ENCODE measurements around the gene ATP13A1. TPM values are rescaled to one million over a fixed set of nuclear protein-coding genes. Genes with fewer than 3 reads are reported as not detected.

The ATP13A1 gene
- total and polyA plus RNA-seq, 7 experiments from 2014 or later: 22.2 to 138 (median 97.7) TPM

DNA sequence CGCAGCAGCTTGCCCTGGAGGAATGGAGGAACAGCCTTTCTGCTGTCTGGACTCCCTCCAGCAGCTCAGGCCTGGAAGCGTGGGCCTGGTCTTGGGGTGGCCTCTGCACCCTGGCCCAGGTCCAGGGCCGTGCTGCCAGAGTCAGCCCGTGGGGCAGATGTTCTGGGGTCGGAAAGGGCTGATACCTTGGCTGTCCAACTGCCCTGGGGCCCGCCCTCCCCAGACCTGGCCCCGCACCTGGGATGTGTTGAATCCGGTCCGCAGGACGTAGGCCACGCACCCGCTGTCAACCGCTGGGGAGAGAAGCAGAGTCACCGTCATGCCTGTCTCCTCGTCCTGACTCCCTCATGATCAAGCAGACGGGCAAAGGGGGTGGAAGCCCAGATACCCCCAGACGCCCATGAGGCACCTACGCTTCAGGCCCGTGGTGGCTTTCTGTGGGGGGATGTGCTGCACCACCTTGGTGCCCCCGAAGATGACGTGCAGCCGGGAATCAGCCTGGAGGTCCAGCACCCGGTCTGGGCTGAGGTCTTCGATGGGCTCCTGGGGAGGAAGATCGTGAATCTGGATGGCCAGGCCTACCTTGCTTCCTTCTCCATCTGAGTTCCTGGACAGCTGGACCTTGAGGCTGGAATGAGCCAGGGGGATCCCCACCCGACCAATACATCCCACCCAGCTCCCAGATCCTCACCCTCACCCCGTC lies 7.7 kb downstream of the ATP13A1 start:
- no peaks in the 10 kb centered on the region for H3K27me3 Mint-ChIP-seq
- H3K9me3 Mint-ChIP-seq: no peaks in the 10 kb centered on the region
- no peak overlapping the region for H3K4me3 ChIP-seq (ENCODE audit: low read length)
- peaks cover 21 to 93% (median 37%) of the 10 kb centered on the region in 3 experiments for H3K36me3 ChIP-seq (ENCODE audit: control insufficient read depth in 2 of 3, insufficient read depth in 3 of 3, low read length in 3 of 3)
- no peaks in the 10 kb centered on the region for H3K4me1 ChIP-seq (ENCODE audit: control insufficient read depth in 2 of 2, insufficient read depth in 2 of 2, low read length in 2 of 2)
- DNase-seq (no peak), ATAC-seq (no peak)
- intact Hi-C loops (cut with micrococcal nuclease): no loop called here
- no peaks in the 10 kb centered on the region for H3K27me3 ChIP-seq (ENCODE audit: control insufficient read depth in 2 of 2, insufficient read depth in 2 of 2, low read length in 2 of 2)
- no peak overlapping the region for H3K27ac Mint-ChIP-seq
- POLR2A ChIA-PET: interaction anchor here (1.5 to 1.9 kb wide), 2 partner anchors 12 to 13 kb away, joined by 6 to 7 read pairs; partner anchors contain the start of genes GMIP and ZNF101
- peaks cover 0 to 6% (median 0%) of the 10 kb centered on the region in 7 donors for H3K4me1 Mint-ChIP-seq
- H3K9me3 ChIP-seq (ENCODE audit: control insufficient read depth in 2 of 3, low read length in 3 of 3): no peaks in the 10 kb centered on the region
- peaks cover 5 to 38% (median 14%) of the 10 kb centered on the region in 5 donors for H3K36me3 Mint-ChIP-seq
- H3K27ac ChIP-seq (ENCODE audit: low read depth, low read length): no peak overlapping the region
- H3K4me3 Mint-ChIP-seq: no peak overlapping the region
- CTCF ChIA-PET: interaction anchor here (0.6 kb wide), 1 partner anchor 298 kb away, joined by 3 read pairs; no protein-coding TSS in a partner anchor

DNA sequence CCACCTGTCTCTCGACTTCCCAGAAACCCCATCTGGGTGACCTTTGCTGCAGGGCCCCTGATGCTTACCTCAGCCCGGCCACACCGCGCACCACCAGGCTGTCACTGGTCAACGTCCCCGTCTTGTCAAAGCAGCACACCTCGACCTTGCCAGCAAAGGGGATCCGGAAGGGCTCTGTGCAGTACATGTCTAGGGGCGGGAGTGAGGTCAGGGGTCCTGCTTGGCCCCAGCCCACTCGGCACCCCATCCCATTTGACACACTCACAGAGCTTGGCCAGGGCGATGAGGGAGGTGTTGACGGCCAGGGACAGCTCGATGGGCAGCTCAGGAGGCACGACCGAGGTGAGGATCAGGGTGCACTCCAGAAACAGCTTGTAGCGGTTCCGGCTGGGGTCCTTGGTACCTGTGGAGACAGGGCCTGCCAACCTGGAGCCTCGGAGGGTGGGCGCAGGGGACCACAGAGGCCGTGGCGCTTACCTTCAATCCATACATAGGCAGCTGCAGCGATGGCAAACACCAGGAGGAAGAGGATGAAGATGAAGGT lies 8.4 kb downstream of the ATP13A1 start:
- peaks cover 5 to 38% (median 14%) of the 10 kb centered on the region in 5 donors for H3K36me3 Mint-ChIP-seq
- H3K27ac Mint-ChIP-seq: peak overlapping the region in 1 of 9 donors; percentile 56
- CTCF ChIA-PET: interaction anchor here (0.6 kb wide), 1 partner anchor 299 kb away, joined by 3 read pairs; no protein-coding TSS in a partner anchor
- H3K4me3 ChIP-seq (ENCODE audit: low read length): no peak overlapping the region
- intact Hi-C loops (cut with micrococcal nuclease): no loop called here
- H3K27me3 Mint-ChIP-seq: no peaks in the 10 kb centered on the region
- peaks cover 21 to 100% (median 39%) of the 10 kb centered on the region in 3 experiments for H3K36me3 ChIP-seq (ENCODE audit: control insufficient read depth in 2 of 3, insufficient read depth in 3 of 3, low read length in 3 of 3)
- H3K27ac ChIP-seq (ENCODE audit: low read depth, low read length): no peak overlapping the region
- POLR2A ChIA-PET: interaction anchor here (1.5 to 1.9 kb wide), 2 partner anchors 11 to 14 kb away, joined by 6 to 7 read pairs; partner anchors contain the start of genes GMIP and ZNF101
- H3K9me3 ChIP-seq (ENCODE audit: control insufficient read depth in 2 of 3, low read length in 3 of 3): no peaks in the 10 kb centered on the region
- no peaks in the 10 kb centered on the region for H3K9me3 Mint-ChIP-seq
- peaks cover 0 to 6% (median 0%) of the 10 kb centered on the region in 7 donors for H3K4me1 Mint-ChIP-seq
- no peak for DNase-seq
- no peaks in the 10 kb centered on the region for H3K27me3 ChIP-seq (ENCODE audit: control insufficient read depth in 2 of 2, insufficient read depth in 2 of 2, low read length in 2 of 2)
- H3K4me3 Mint-ChIP-seq: no peak overlapping the region
- no peak for ATAC-seq
- H3K4me1 ChIP-seq (ENCODE audit: control insufficient read depth in 2 of 2, insufficient read depth in 2 of 2, low read length in 2 of 2): no peaks in the 10 kb centered on the region

GRCh38 chr19:19654441-19654840 lies 9.0 kb downstream of the ATP13A1 start:
- Mint-ChIP-seq H3K9me3 (no peaks in the 10 kb centered on the region), H3K36me3 (peaks cover 5 to 38% (median 14%) of the 10 kb centered on the region in 5 donors), H3K4me1 (peaks cover 0 to 6% (median 0%) of the 10 kb centered on the region in 7 donors), H3K4me3 (no peak overlapping the region), H3K27me3 (no peaks in the 10 kb centered on the region), H3K27ac (no peak overlapping the region)
- Histone ChIP-seq H3K36me3 (ENCODE audit: control insufficient read depth in 2 of 3, insufficient read depth in 3 of 3, low read length in 3 of 3) (peaks cover 21 to 100% (median 39%) of the 10 kb centered on the region in 3 experiments), H3K27me3 (ENCODE audit: control insufficient read depth in 2 of 2, insufficient read depth in 2 of 2, low read length in 2 of 2) (no peaks in the 10 kb centered on the region), H3K4me1 (ENCODE audit: control insufficient read depth in 2 of 2, insufficient read depth in 2 of 2, low read length in 2 of 2) (no peaks in the 10 kb centered on the region), H3K4me3 (ENCODE audit: low read length) (no peak overlapping the region), H3K9me3 (ENCODE audit: control insufficient read depth in 2 of 3, low read length in 3 of 3) (no peaks in the 10 kb centered on the region), H3K27ac (ENCODE audit: low read depth, low read length) (no peak overlapping the region)
- DNase-seq (no peak), ATAC-seq (no peak)
- ChIA-PET POLR2A (interaction anchor here (1.1 to 1.9 kb wide), 2 partner anchors 14 to 20 kb away, joined by 3 to 7 read pairs; partner anchors contain the start of gene ZNF101), CTCF (no interaction called here)
- intact Hi-C loops (cut with micrococcal nuclease): no loop called here

DNA sequence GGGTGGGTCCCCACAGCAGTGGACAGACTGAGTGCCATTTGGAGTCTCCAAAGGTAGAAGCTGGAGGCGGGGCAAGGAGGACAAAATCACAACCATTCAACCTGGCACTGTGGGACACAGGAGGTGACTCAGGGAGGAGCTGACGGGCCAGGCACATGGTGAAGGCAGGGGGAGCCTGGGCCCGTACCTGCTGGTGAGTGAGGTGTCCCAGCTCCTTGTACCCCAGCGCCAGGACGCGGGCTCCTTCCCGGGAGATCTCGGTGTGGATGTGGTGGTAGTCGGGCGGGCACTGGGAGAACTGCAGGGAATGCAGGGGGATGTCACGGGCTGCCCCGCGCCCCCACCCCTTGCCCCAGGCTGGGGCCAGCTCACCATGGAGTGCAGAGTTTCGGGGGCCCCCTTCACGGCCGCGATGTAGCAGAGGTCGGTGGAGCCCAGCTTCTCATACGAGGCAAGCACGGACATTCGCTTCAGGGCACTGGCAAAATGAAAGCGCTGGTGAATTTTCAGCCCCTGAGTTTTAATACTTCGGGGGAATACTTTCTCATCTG lies 9.8 kb downstream of the ATP13A1 start:
- POLR2A ChIA-PET: interaction anchor here (1.1 to 2.8 kb wide), 2 partner anchors 9 to 20 kb away, joined by 3 to 20 read pairs; partner anchors contain the start of gene ATP13A1
- peaks cover 0 to 6% (median 0%) of the 10 kb centered on the region in 7 donors for H3K4me1 Mint-ChIP-seq
- Histone ChIP-seq H3K9me3 (ENCODE audit: control insufficient read depth in 2 of 3, low read length in 3 of 3) (no peaks in the 10 kb centered on the region), H3K36me3 (ENCODE audit: control insufficient read depth in 2 of 3, insufficient read depth in 3 of 3, low read length in 3 of 3) (peaks cover 17 to 97% (median 39%) of the 10 kb centered on the region in 3 experiments), H3K27me3 (ENCODE audit: control insufficient read depth in 2 of 2, insufficient read depth in 2 of 2, low read length in 2 of 2) (no peaks in the 10 kb centered on the region), H3K4me1 (ENCODE audit: control insufficient read depth in 2 of 2, insufficient read depth in 2 of 2, low read length in 2 of 2) (no peaks in the 10 kb centered on the region), H3K4me3 (ENCODE audit: low read length) (no peak overlapping the region), H3K27ac (ENCODE audit: low read depth, low read length) (no peak overlapping the region)
- peak overlapping the region in 1 of 9 donors; percentile 29 for H3K27ac Mint-ChIP-seq
- DNase-seq (no peak), ATAC-seq (no peak)
- H3K9me3 Mint-ChIP-seq: no peaks in the 10 kb centered on the region
- intact Hi-C loops (cut with micrococcal nuclease): no loop called here
- H3K36me3 Mint-ChIP-seq: peaks cover 5 to 38% (median 17%) of the 10 kb centered on the region in 5 donors
- CTCF ChIA-PET: no interaction called here
- H3K27me3 Mint-ChIP-seq: no peaks in the 10 kb centered on the region
- no peak overlapping the region for H3K4me3 Mint-ChIP-seq

GRCh38 chr19:19652482-19653295 lies 10.8 kb downstream of the ATP13A1 start:
- H3K4me1 Mint-ChIP-seq: peaks cover 0 to 6% (median 0%) of the 10 kb centered on the region in 7 donors
- no peak overlapping the region for H3K4me3 ChIP-seq (ENCODE audit: low read length)
- no peaks in the 10 kb centered on the region for H3K27me3 ChIP-seq (ENCODE audit: control insufficient read depth in 2 of 2, insufficient read depth in 2 of 2, low read length in 2 of 2)
- peak overlapping the region in 1 of 10 donors; percentile 16 for H3K4me3 Mint-ChIP-seq
- H3K4me1 ChIP-seq (ENCODE audit: control insufficient read depth in 2 of 2, insufficient read depth in 2 of 2, low read length in 2 of 2): no peaks in the 10 kb centered on the region
- H3K36me3 ChIP-seq (ENCODE audit: control insufficient read depth in 2 of 3, insufficient read depth in 3 of 3, low read length in 3 of 3): peaks cover 10 to 93% (median 43%) of the 10 kb centered on the region in 3 experiments
- no peak overlapping the region for H3K27ac ChIP-seq (ENCODE audit: low read depth, low read length)
- no peaks in the 10 kb centered on the region for H3K9me3 ChIP-seq (ENCODE audit: control insufficient read depth in 2 of 3, low read length in 3 of 3)
- intact Hi-C loops (cut with micrococcal nuclease): no loop called here
- CTCF ChIA-PET: no interaction called here
- H3K36me3 Mint-ChIP-seq: peaks cover 0 to 32% (median 12%) of the 10 kb centered on the region in 5 donors
- H3K27me3 Mint-ChIP-seq: no peaks in the 10 kb centered on the region
- ATAC-seq: no peak
- peak overlapping the region in 3 of 9 donors; percentile 47 to 69 (median 68) for H3K27ac Mint-ChIP-seq
- POLR2A ChIA-PET: interaction anchor here (0.5 to 2.8 kb wide), 3 partner anchors 10 to 291 kb away, joined by 3 to 20 read pairs (median 6); partner anchors contain the start of gene ATP13A1
- no peaks in the 10 kb centered on the region for H3K9me3 Mint-ChIP-seq
- DNase-seq: no peak

- intact Hi-C loops (cut with micrococcal nuclease): no loop called here
- ATAC-seq (no peak), DNase-seq (no peak)
- Mint-ChIP-seq H3K4me3 (no peak overlapping the region), H3K4me1 (peaks cover 0 to 6% (median 0%) of the 10 kb centered on the region in 7 donors), H3K27me3 (no peaks in the 10 kb centered on the region), H3K27ac (no peak overlapping the region), H3K36me3 (peaks cover 0 to 28% (median 12%) of the 10 kb centered on the region in 5 donors), H3K9me3 (no peaks in the 10 kb centered on the region)
- no peaks in the 10 kb centered on the region for H3K4me1 ChIP-seq (ENCODE audit: control insufficient read depth in 2 of 2, insufficient read depth in 2 of 2, low read length in 2 of 2)
- CTCF ChIA-PET: interaction anchor here (0.7 kb wide), 2 partner anchors 11 to 17 kb away, joined by 3 read pairs; no protein-coding TSS in a partner anchor
- H3K9me3 ChIP-seq (ENCODE audit: control insufficient read depth in 2 of 3, low read length in 3 of 3): no peaks in the 10 kb centered on the region
- H3K27me3 ChIP-seq (ENCODE audit: control insufficient read depth in 2 of 2, insufficient read depth in 2 of 2, low read length in 2 of 2): no peaks in the 10 kb centered on the region
- no peak overlapping the region for H3K4me3 ChIP-seq (ENCODE audit: low read length)
- POLR2A ChIA-PET: interaction anchor here (1.1 to 2.8 kb wide), 4 partner anchors 12 to 163 kb away, joined by 3 to 20 read pairs (median 4); partner anchors contain the start of genes ATP13A1 and ZNF101
- no peak overlapping the region for H3K27ac ChIP-seq (ENCODE audit: low read depth, low read length)
- peaks cover 6 to 93% (median 32%) of the 10 kb centered on the region in 3 experiments for H3K36me3 ChIP-seq (ENCODE audit: control insufficient read depth in 2 of 3, insufficient read depth in 3 of 3, low read length in 3 of 3)
Measured at GRCh38 chr19:19651076-19651475, 12.4 kb downstream of the ATP13A1 start.

All from naive thymus-derived CD4-positive, alpha-beta T cell (primary cell).